Measurements from ENCODE around the gene SH3TC1. TPM values are rescaled to one million over a fixed set of nuclear protein-coding genes. Genes with fewer than 3 reads are reported as not detected.

The SH3TC1 gene
- total RNA-seq, 1 donor from 2014 or later = 0.70 TPM

GRCh38 chr4:8188743-8189550 is 10.1 kb upstream of the SH3TC1 start:
- Mint-ChIP-seq H3K27ac (ENCODE audit: unreplicated experiment) (no peak overlapping the region), H3K36me3 (ENCODE audit: unreplicated experiment) (no peaks in the 10 kb centered on the region), H3K4me1 (ENCODE audit: unreplicated experiment) (peaks cover 51% of the 10 kb centered on the region), H3K9me3 (ENCODE audit: unreplicated experiment) (no peaks in the 10 kb centered on the region), H3K27me3 (ENCODE audit: unreplicated experiment) (peaks cover 7% of the 10 kb centered on the region), H3K4me3 (ENCODE audit: unreplicated experiment) (no peak overlapping the region)
- no peak for TF ChIP-seq CTCF (IDR thresholded peaks at IDR 0.05)
- no peak for DNase-seq (ENCODE audit: extremely low spot score, unreplicated experiment)

GRCh38 chr4:8189551-8190466 is 9.3 kb upstream of the SH3TC1 start:
- Mint-ChIP-seq H3K27ac (ENCODE audit: unreplicated experiment) (no peak overlapping the region), H3K4me3 (ENCODE audit: unreplicated experiment) (no peak overlapping the region), H3K36me3 (ENCODE audit: unreplicated experiment) (no peaks in the 10 kb centered on the region), H3K9me3 (ENCODE audit: unreplicated experiment) (no peaks in the 10 kb centered on the region), H3K4me1 (ENCODE audit: unreplicated experiment) (peaks cover 45% of the 10 kb centered on the region), H3K27me3 (ENCODE audit: unreplicated experiment) (peaks cover 7% of the 10 kb centered on the region)
- TF ChIP-seq CTCF (IDR thresholded peaks at IDR 0.05) = no peak
- no peak for DNase-seq (ENCODE audit: extremely low spot score, unreplicated experiment)

GRCh38 chr4:8191136-8191747 is 7.8 kb upstream of the SH3TC1 start:
- H3K36me3 Mint-ChIP-seq (ENCODE audit: unreplicated experiment) = no peaks in the 10 kb centered on the region
- no peak for DNase-seq (ENCODE audit: extremely low spot score, unreplicated experiment)
- no peaks in the 10 kb centered on the region for H3K9me3 Mint-ChIP-seq (ENCODE audit: unreplicated experiment)
- peak overlapping the region; percentile 62 for H3K27ac Mint-ChIP-seq (ENCODE audit: unreplicated experiment)
- no peak for TF ChIP-seq CTCF (IDR thresholded peaks at IDR 0.05)
- H3K4me1 Mint-ChIP-seq (ENCODE audit: unreplicated experiment) = peaks cover 31% of the 10 kb centered on the region
- no peak overlapping the region for H3K4me3 Mint-ChIP-seq (ENCODE audit: unreplicated experiment)
- H3K27me3 Mint-ChIP-seq (ENCODE audit: unreplicated experiment) = peaks cover 12% of the 10 kb centered on the region

- peak; percentile 37 for TF ChIP-seq CTCF (IDR thresholded peaks at IDR 0.05)
- DNase-seq (ENCODE audit: extremely low spot score, unreplicated experiment) = no peak
- no peak overlapping the region for H3K4me3 Mint-ChIP-seq (ENCODE audit: unreplicated experiment)
- H3K27ac Mint-ChIP-seq (ENCODE audit: unreplicated experiment) = no peak overlapping the region
- peaks cover 24% of the 10 kb centered on the region for H3K4me1 Mint-ChIP-seq (ENCODE audit: unreplicated experiment)
- no peaks in the 10 kb centered on the region for H3K9me3 Mint-ChIP-seq (ENCODE audit: unreplicated experiment)
- H3K27me3 Mint-ChIP-seq (ENCODE audit: unreplicated experiment) = peaks cover 12% of the 10 kb centered on the region
- no peaks in the 10 kb centered on the region for H3K36me3 Mint-ChIP-seq (ENCODE audit: unreplicated experiment)
These were observed 6.0 kb upstream of the SH3TC1 start for GRCh38 chr4:8192748-8193738.
